Keratinocyte (primary cell): ENCODE results near the gene IPO13. TPM values are rescaled to one million over a fixed set of nuclear protein-coding genes. Genes with fewer than 3 reads are reported as not detected.

Source experiments
- DNase-seq: peaks from one replicate; pipeline ENCODE4 v3.0.0-alpha.2; 2011; ENCODE audit warnings: low read depth, missing footprints, low spot score
- FAIRE-seq: peaks from 2 replicates; lab custom pipeline; 2011; peaks lifted over from hg19 to GRCh38; lab: Jason Lieb, UNC
- H2AFZ ChIP-seq: 2 replicates; pipeline ENCODE4 v1.6.0; 2012; ENCODE audit warnings: low read length, control low read depth, inconsistent platforms; ENCODE audit not compliant: control insufficient read depth
- H3K27ac ChIP-seq: 2 replicates; pipeline ENCODE4 v1.5.1; 2011; ENCODE audit warnings: low read length; ENCODE audit not compliant: control insufficient read depth, insufficient read depth
- H3K27me3 ChIP-seq: 3 replicates; pipeline ENCODE4 v1.6.0; 2011; ENCODE audit warnings: low read length; ENCODE audit not compliant: control insufficient read depth, insufficient read depth; ENCODE audit errors: extremely low read depth
- H3K36me3 ChIP-seq, 2 experiments: 2 replicates in 1 of 2; 3 replicates in 1 of 2; pipeline ENCODE4 v1.5.1; 2011; ENCODE audit warnings: low read length in 2 of 2, mild to moderate bottlenecking in 1 of 2; ENCODE audit not compliant: control insufficient read depth in 2 of 2, insufficient read depth in 2 of 2; ENCODE audit errors: extremely low read depth in 1 of 2
- H3K4me1 ChIP-seq: 3 replicates; pipeline ENCODE4 v1.5.1; 2011; ENCODE audit warnings: low read length; ENCODE audit not compliant: control insufficient read depth, insufficient read depth; ENCODE audit errors: extremely low read depth
- H3K4me2 ChIP-seq: 3 replicates; pipeline ENCODE4 v1.6.0; 2011; ENCODE audit warnings: low read depth, low read length; ENCODE audit not compliant: control insufficient read depth, insufficient read depth; ENCODE audit errors: extremely low read depth
- H3K4me3 ChIP-seq, 3 experiments: fragments of 200-600 bp in 1 of 3; sonication (generic) in 1 of 3; 2 replicates in 2 of 3; 3 replicates in 1 of 3; pipeline ENCODE4 v1.5.1; 2011 to 2016; ENCODE audit warnings: low read length in 3 of 3, mild to moderate bottlenecking in 3 of 3, control low read depth in 2 of 3, inconsistent platforms in 1 of 3, low read depth in 1 of 3, mixed read lengths in 1 of 3, mixed run types in 1 of 3, moderate library complexity in 1 of 3; ENCODE audit not compliant: control insufficient read depth in 2 of 3, insufficient read depth in 2 of 3; ENCODE audit errors: extremely low read depth in 1 of 3
- H3K79me2 ChIP-seq: 2 replicates; pipeline ENCODE4 v1.6.0; 2012; ENCODE audit warnings: low read length; ENCODE audit not compliant: control insufficient read depth, insufficient read depth
- H3K9ac ChIP-seq: 3 replicates; pipeline ENCODE4 v1.6.0; 2011; ENCODE audit warnings: low read length; ENCODE audit not compliant: control insufficient read depth, insufficient read depth; ENCODE audit errors: extremely low read depth
- H3K9me1 ChIP-seq: 3 replicates; pipeline ENCODE4 v1.6.0; 2011; ENCODE audit warnings: low read length; ENCODE audit not compliant: control insufficient read depth, insufficient read depth; ENCODE audit errors: extremely low read depth
- H3K9me3 ChIP-seq: 2 replicates; pipeline ENCODE4 v1.5.1; 2012; ENCODE audit warnings: low read depth, low read length; ENCODE audit not compliant: control insufficient read depth
- H4K20me1 ChIP-seq: 3 replicates; pipeline ENCODE4 v1.6.0; 2011; ENCODE audit warnings: low read length; ENCODE audit not compliant: control insufficient read depth, insufficient read depth; ENCODE audit errors: extremely low read depth
- CTCF ChIP-seq, 3 experiments: IDR thresholded peaks in 1 of 3; conservative IDR thresholded peaks in 1 of 3; optimal IDR thresholded peaks in 1 of 3; 2 replicates in 2 of 3; 3 replicates in 1 of 3; pipeline versions ENCODE3 to v1.5.1; 2011; ENCODE audit warnings: low read length in 3 of 3, mild to moderate bottlenecking in 3 of 3, moderate library complexity in 2 of 3, control low read depth in 1 of 3, inconsistent platforms in 1 of 3; ENCODE audit not compliant: insufficient read depth in 2 of 3; ENCODE audit errors: extremely low read depth in 1 of 3
- EZH2 ChIP-seq: IDR thresholded peaks from one replicate; pipeline ENCODE4 v1.6.1; 2012; ENCODE audit warnings: inconsistent platforms, mild to moderate bottlenecking, low read length, moderate library complexity
- dilution Hi-C: fragments of 300-500 bp; cut with MboI; formaldehyde crosslinking; loops from one replicate; pipeline ENCODE4 v1.7.0; 2020; ENCODE audit warnings: low sequenced_read_pairs; ENCODE audit not compliant: extremely low pct_ligation_motif_present
- polyA plus RNA-seq, 5 experiments: library from polyadenylated mRNA; depleted of rRNA in 3 of 5; stranded (reverse) in 3 of 5; stranded (forward) in 1 of 5; unstranded in 1 of 5; fragments of >200 nt; gene quantifications; 1 replicate in 1 of 5; 2 replicates in 3 of 5; 3 replicates in 1 of 5; pipeline versions ENCODE4 v1.2.1 to v1.2.3, GENCODE V29; 2011 to 2012; ENCODE audit warnings: missing spikeins in 2 of 5, low read depth in 1 of 5, low replicate concordance in 1 of 5

Gene IPO13
- polyA plus RNA-seq, 1 donor (not counting 4 experiments of a cell fraction or from before 2014, with no cell fraction given) = 20.7 TPM

GRCh38 chr1:43973981-43974442, 27.3 kb downstream of the IPO13 start:
- TF ChIP-seq EZH2 (no peak), CTCF (optimal IDR thresholded peaks at IDR 0.05 in 1 of 3, IDR thresholded peaks at IDR 0.05 in 1 of 3, conservative IDR thresholded peaks at IDR 0.05 in 1 of 3; ENCODE audit: extremely low read depth in 1 of 3, insufficient read depth in 2 of 3, low read length in 3 of 3) (no peak)
- Histone ChIP-seq H3K79me2 (peaks cover 46% of the 10 kb centered on the region), H3K9me3 (no peaks in the 10 kb centered on the region), H3K27me3 (no peaks in the 10 kb centered on the region), H3K4me3 (peak overlapping the region; percentile 90 to 99 (median 93)), H3K36me3 (peaks cover 30 to 32% of the 10 kb centered on the region in 2 experiments), H3K9me1 (peaks cover 5% of the 10 kb centered on the region), H3K4me2 (peak overlapping the region; percentile 95), H3K9ac (peak overlapping the region; percentile 87), H3K27ac (peak overlapping the region; percentile 74), H3K4me1 (peaks cover 40% of the 10 kb centered on the region), H2AFZ (peak overlapping the region; percentile 85), H4K20me1 (no peaks in the 10 kb centered on the region)
- dilution Hi-C loops = no loop called here
- FAIRE-seq (no peak), DNase-seq (no peak)

- peaks cover 46% of the 10 kb centered on the region for H3K79me2 ChIP-seq
- dilution Hi-C loops = no loop called here
- DNase-seq = peak; percentile 53
Observed at GRCh38 chr1:43974443-43975248, 27.9 kb downstream of the IPO13 start, which contains the start of gene ATP6V0B. Gene ATP6V0B (plus strand): TSS chr1:43974960. CDS start chr1:43975041, 81 bp downstream.

More at GRCh38 chr1:43974443-43975248, 27.9 kb downstream of the IPO13 start, which contains the start of gene ATP6V0B:
- H3K27ac ChIP-seq = peak within 1 kb of the TSS; percentile 74
- H3K4me1 ChIP-seq = peaks cover 40% of the 10 kb centered on the region
- H4K20me1 ChIP-seq = no peaks in the 10 kb centered on the region
- H2AFZ ChIP-seq = peak within 1 kb of the TSS; percentile 85
- H3K9me3 ChIP-seq = no peaks in the 10 kb centered on the region
- no peaks in the 10 kb centered on the region for H3K27me3 ChIP-seq
- peak within 1 kb of the TSS; percentile 95 for H3K4me2 ChIP-seq
- peak within 1 kb of the TSS; percentile 90 to 99 (median 93) for H3K4me3 ChIP-seq
- H3K36me3 ChIP-seq = peaks cover 30 to 32% of the 10 kb centered on the region in 2 experiments
- FAIRE-seq = no peak
- TF ChIP-seq CTCF (optimal IDR thresholded peaks at IDR 0.05 in 1 of 3, IDR thresholded peaks at IDR 0.05 in 1 of 3, conservative IDR thresholded peaks at IDR 0.05 in 1 of 3; ENCODE audit: extremely low read depth in 1 of 3, insufficient read depth in 2 of 3, low read length in 3 of 3) (no peak), EZH2 (no peak)
- H3K9me1 ChIP-seq = peaks cover 5% of the 10 kb centered on the region
- H3K9ac ChIP-seq = peak within 1 kb of the TSS; percentile 87
